WTC11 (cell line): ENCODE data around the gene KIAA1586.

ENCODE experiments used
- AFF4 ChIP-seq: sonication (generic); formaldehyde crosslinking; IDR thresholded peaks from 2 replicates; pipeline ENCODE4 v1.8.1; 2023; ENCODE audit warnings: mild to moderate bottlenecking, missing genetic modification reagents, borderline replicate concordance
- ATF2 ChIP-seq: sonication (generic); formaldehyde crosslinking; IDR thresholded peaks from 2 replicates; pipeline ENCODE4 v1.8.1; 2022; ENCODE audit warnings: low read depth, missing genetic modification reagents, borderline replicate concordance
- CREB1 ChIP-seq: sonication (generic); formaldehyde crosslinking; IDR thresholded peaks from 2 replicates; pipeline ENCODE4 v1.8.0; 2023; ENCODE audit warnings: mild to moderate bottlenecking, missing genetic modification reagents
- CTCF ChIP-seq: fragments of 200-600 bp; IDR thresholded peaks from 2 replicates; pipeline ENCODE4 v1.8.0; 2022; ENCODE audit warnings: antibody characterized with exemption
- FOXK1 ChIP-seq: sonication (generic); formaldehyde crosslinking; IDR thresholded peaks from 2 replicates; pipeline ENCODE4 v1.8.0; 2022; ENCODE audit warnings: mild to moderate bottlenecking, moderate library complexity, missing genetic modification reagents
- FOXP4 ChIP-seq: sonication (generic); formaldehyde crosslinking; IDR thresholded peaks from 2 replicates; pipeline ENCODE4 v1.8.0; 2022; ENCODE audit warnings: mild to moderate bottlenecking, missing genetic modification reagents
- MAX ChIP-seq: sonication (generic); formaldehyde crosslinking; IDR thresholded peaks from 2 replicates; pipeline ENCODE4 v1.8.0; 2022; ENCODE audit warnings: mild to moderate bottlenecking, missing genetic modification reagents
- MYBL2 ChIP-seq: sonication (generic); formaldehyde crosslinking; IDR thresholded peaks from 2 replicates; pipeline ENCODE4 v1.8.1; 2023; ENCODE audit warnings: mild to moderate bottlenecking, moderate library complexity, missing genetic modification reagents
- NR2C2 ChIP-seq: sonication (generic); formaldehyde crosslinking; IDR thresholded peaks from 2 replicates; pipeline ENCODE4 v1.8.0; 2022; ENCODE audit warnings: mild to moderate bottlenecking, missing genetic modification reagents
- SMAD3 ChIP-seq: sonication (generic); formaldehyde crosslinking; IDR thresholded peaks from 2 replicates; pipeline ENCODE4 v1.8.0; 2022; ENCODE audit warnings: missing genetic modification reagents, mild to moderate bottlenecking, borderline replicate concordance
- ZSCAN18 ChIP-seq: fragments of 250-450 bp; sonication (Bioruptor Pico); IDR thresholded peaks from 2 replicates; pipeline ENCODE4 v2.1.2; 2022; ENCODE audit warnings: mild to moderate bottlenecking, moderate library complexity

- TF ChIP-seq CTCF (no peak), FOXK1 (CRISPR knock-in tag) (no peak), ZSCAN18 (CRISPR knock-in tag) (no peak), AFF4 (CRISPR knock-in tag) (no peak), FOXP4 (CRISPR knock-in tag) (no peak), NR2C2 (no peak), CREB1 (CRISPR knock-in tag) (no peak), SMAD3 (no peak), MAX (CRISPR knock-in tag) (no peak), MYBL2 (CRISPR knock-in tag) (no peak), ATF2 (CRISPR knock-in tag) (no peak)
Measured at GRCh38 chr6:57097596-57097995, 51.1 kb downstream of the KIAA1586 start.
